ENCODE measurements around the gene IGFBPL1. TPM values are rescaled to one million over a fixed set of nuclear protein-coding genes. Genes with fewer than 3 reads are reported as not detected.

IGFBPL1 gene
- total RNA-seq, 4 donors from 2014 or later, result not detected

DNA sequence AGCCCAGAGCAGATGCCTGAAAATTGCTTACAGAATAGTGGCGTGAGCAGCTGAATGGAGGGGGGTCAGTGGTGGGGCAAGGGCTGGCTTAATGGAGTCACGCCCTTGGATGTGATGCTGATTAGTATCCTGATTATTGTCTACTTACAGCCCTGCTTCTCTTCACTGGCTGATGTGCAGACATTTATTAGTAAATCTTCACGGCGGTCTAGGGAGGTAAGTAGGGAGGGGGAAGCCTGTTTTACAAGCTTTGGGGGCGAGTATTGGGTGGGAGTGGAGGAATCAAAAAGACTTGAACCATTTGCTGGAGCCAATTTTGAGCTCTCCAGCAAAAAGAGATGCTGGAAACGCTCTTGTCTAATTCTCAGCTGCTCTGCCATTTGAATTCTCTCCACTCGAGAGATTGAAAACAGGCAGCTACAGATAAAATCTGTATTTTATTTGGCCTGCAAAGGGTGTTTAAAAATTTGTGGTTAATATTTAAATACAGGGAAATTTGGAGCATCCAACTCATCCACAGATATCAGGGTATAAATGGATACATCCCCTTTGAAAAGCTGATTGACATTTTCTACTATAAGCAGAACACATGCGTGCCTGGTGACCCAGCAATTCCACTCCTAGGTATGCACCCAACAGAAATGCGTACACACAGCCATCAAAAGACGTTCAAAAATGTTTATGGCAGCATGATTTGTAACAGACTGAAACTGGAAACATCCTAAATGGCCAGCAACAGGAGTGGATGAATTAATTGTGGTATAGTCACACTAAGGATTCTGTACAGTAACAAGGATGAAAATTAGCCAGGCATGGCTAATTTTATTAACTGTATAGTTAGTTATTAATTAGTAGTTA, 51.3 kb downstream of the IGFBPL1 start:
- no peak for DNase-seq
- Histone ChIP-seq H3K9me3 (no peaks in the 10 kb centered on the region), H3K27ac (peak overlapping the region in 1 of 4 donors; percentile 15), H3K27me3 (no peaks in the 10 kb centered on the region), H3K4me1 (peaks cover 0 to 7% (median 4%) of the 10 kb centered on the region in 4 donors), H3K36me3 (no peaks in the 10 kb centered on the region), H3K4me3 (no peak overlapping the region)
- intact Hi-C loops (cut with DNase I; ENCODE audit: low total_unique reads), result no loop called here
- WGBS, 2 donors (ENCODE audit: low coverage in 1 of 2), result 64 to 69% methylated on average over 8 to 10 of the region's 10 CpGs
- TF ChIP-seq POLR2A (IDR thresholded peaks at IDR 0.05) (no peak), EP300 (IDR thresholded peaks at IDR 0.05; ENCODE audit: low read depth) (no peak), POLR2AphosphoS5 (IDR thresholded peaks at IDR 0.05) (no peak)
- TF ChIP-seq, protein P1, sequence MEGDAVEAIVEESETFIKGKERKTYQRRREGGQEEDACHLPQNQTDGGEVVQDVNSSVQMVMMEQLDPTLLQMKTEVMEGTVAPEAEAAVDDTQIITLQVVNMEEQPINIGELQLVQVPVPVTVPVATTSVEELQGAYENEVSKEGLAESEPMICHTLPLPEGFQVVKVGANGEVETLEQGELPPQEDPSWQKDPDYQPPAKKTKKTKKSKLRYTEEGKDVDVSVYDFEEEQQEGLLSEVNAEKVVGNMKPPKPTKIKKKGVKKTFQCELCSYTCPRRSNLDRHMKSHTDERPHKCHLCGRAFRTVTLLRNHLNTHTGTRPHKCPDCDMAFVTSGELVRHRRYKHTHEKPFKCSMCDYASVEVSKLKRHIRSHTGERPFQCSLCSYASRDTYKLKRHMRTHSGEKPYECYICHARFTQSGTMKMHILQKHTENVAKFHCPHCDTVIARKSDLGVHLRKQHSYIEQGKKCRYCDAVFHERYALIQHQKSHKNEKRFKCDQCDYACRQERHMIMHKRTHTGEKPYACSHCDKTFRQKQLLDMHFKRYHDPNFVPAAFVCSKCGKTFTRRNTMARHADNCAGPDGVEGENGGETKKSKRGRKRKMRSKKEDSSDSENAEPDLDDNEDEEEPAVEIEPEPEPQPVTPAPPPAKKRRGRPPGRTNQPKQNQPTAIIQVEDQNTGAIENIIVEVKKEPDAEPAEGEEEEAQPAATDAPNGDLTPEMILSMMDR (IDR thresholded peaks at IDR 0.05), result no peak
- in situ Hi-C loops (cut with MboI; ENCODE audit: low pct_ligation_motif_present in 1 of 4, low pct_unique_long_range_greater_than_20kb in 1 of 4, low sequenced_read_pairs in 3 of 4), result loop anchor here (25.0 kb wide), 3 partner anchors 211 to 461 kb away; partner anchors contain the start of gene SLC25A51 (in 3 of the 4)

DNA sequence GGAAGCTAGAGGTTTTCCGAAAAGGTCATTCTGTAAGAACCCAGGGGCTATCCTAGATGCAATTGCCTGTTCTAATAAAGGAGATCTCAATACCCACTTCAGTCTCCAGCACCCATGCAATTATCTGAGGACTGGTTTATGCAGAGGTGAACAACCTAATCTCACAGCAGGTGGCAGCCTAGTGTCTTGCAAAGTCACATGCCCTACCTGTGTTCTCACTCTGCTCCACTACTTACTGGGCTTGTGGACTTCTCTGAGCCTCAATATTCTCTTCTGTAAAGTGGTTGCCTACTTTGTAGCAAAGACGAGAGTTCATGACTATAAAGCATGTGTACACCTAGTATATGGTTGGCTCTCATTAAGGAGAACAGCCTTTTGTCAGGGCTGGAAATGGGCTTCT, 52.8 kb downstream of the IGFBPL1 start:
- Histone ChIP-seq H3K4me3 (no peak overlapping the region), H3K4me1 (peaks cover 0 to 7% (median 4%) of the 10 kb centered on the region in 4 donors), H3K27me3 (no peaks in the 10 kb centered on the region), H3K36me3 (no peaks in the 10 kb centered on the region), H3K27ac (no peak overlapping the region), H3K9me3 (no peaks in the 10 kb centered on the region)
- DNase-seq, result peak; percentile 58
- intact Hi-C loops (cut with DNase I; ENCODE audit: low total_unique reads), result no loop called here
- in situ Hi-C loops (cut with MboI; ENCODE audit: low pct_ligation_motif_present in 1 of 4, low pct_unique_long_range_greater_than_20kb in 1 of 4, low sequenced_read_pairs in 3 of 4), result loop anchor here (25.0 kb wide), 3 partner anchors 209 to 459 kb away; partner anchors contain the start of gene SLC25A51 (in 3 of the 4)
- WGBS, 2 donors (ENCODE audit: low coverage in 1 of 2), result 67% methylated on average over 2 of the region's 2 CpGs; no CpG with 5 or more reads in 1 of the 2 donors
- TF ChIP-seq POLR2A (IDR thresholded peaks at IDR 0.05), result no peak
- TF ChIP-seq, protein P1 (IDR thresholded peaks at IDR 0.05), result peak; percentile 23 to 51 (median 42)

DNA sequence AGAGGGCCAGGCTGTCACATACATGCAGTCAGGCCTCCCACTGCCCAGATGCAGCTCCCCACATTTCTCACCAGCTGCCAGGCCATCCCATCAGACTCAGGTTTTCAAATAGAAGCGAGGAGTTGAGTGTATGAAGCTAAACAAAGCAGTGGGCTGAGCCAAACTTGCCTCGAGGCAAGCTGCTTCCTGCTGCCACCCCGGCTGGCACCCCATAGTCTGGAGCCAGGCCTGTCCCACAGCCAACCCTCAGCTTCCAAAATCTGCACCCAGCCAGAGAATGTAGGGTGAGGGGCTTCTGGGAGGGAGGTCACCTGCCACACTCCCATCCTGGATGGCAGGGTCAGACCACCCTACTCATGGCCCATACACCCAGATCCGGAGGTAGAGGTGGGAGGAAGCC, 54.1 kb downstream of the IGFBPL1 start:
- 60 to 73% methylated on average over 2 to 4 of the region's 4 CpGs for WGBS, 2 donors (ENCODE audit: low coverage in 1 of 2)
- in situ Hi-C loops (cut with MboI; ENCODE audit: low pct_ligation_motif_present in 1 of 4, low pct_unique_long_range_greater_than_20kb in 1 of 4, low sequenced_read_pairs in 3 of 4), result loop anchor here (25.0 kb wide), 3 partner anchors 208 to 458 kb away; partner anchors contain the start of gene SLC25A51 (in 3 of the 4)
- Histone ChIP-seq H3K9me3 (no peaks in the 10 kb centered on the region), H3K27ac (no peak overlapping the region), H3K27me3 (no peaks in the 10 kb centered on the region), H3K4me3 (no peak overlapping the region), H3K4me1 (peaks cover 0 to 7% (median 3%) of the 10 kb centered on the region in 4 donors), H3K36me3 (no peaks in the 10 kb centered on the region)
- TF ChIP-seq POLR2A (IDR thresholded peaks at IDR 0.05) (no peak), POLR2AphosphoS5 (IDR thresholded peaks at IDR 0.05) (no peak), EP300 (IDR thresholded peaks at IDR 0.05; ENCODE audit: low read depth) (no peak)
- TF ChIP-seq, protein P1 (IDR thresholded peaks at IDR 0.05), result no peak
- intact Hi-C loops (cut with DNase I; ENCODE audit: low total_unique reads), result no loop called here
- DNase-seq, result no peak

DNA sequence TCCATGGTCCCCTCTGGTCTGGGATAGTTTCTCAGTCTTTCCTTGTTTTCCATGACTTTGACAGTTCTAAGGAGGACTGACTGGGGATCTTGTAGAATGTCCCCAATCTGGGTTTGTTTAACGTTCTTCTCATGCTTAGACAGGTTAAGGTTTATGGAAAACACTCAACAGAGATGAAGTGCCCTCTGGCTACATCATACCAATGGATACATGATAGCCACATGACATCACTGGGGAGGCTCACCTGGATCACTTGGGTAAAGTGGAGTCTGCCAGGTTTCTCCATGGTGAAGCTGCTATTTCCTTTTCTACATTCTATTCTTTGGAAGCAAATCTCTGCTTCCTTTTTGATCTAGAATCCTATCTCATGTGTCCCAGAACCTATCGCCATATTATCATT, 55.5 kb downstream of the IGFBPL1 start:
- in situ Hi-C loops (cut with MboI; ENCODE audit: low pct_ligation_motif_present in 1 of 4, low pct_unique_long_range_greater_than_20kb in 1 of 4, low sequenced_read_pairs in 3 of 4), result loop anchor here (25.0 kb wide), 3 partner anchors 206 to 456 kb away; partner anchors contain the start of gene SLC25A51 (in 3 of the 4)
- DNase-seq, result no peak

More for the DNA sequence above, 55.5 kb downstream of the IGFBPL1 start:
- no peaks in the 10 kb centered on the region for H3K4me1 ChIP-seq
- H3K9me3 ChIP-seq, result no peaks in the 10 kb centered on the region
- no peaks in the 10 kb centered on the region for H3K27me3 ChIP-seq
- H3K4me3 ChIP-seq, result no peak overlapping the region
- no peaks in the 10 kb centered on the region for H3K36me3 ChIP-seq
- whole genome bisulfite sequencing, 2 donors (ENCODE audit: low coverage in 1 of 2), result 82 to 100% methylated on average over 1 to 2 of the region's 2 CpGs
- TF ChIP-seq, protein P1 (IDR thresholded peaks at IDR 0.05), result no peak
- TF ChIP-seq EP300 (IDR thresholded peaks at IDR 0.05; ENCODE audit: low read depth), result no peak
- no peak for TF ChIP-seq POLR2AphosphoS5 (IDR thresholded peaks at IDR 0.05)
- TF ChIP-seq POLR2A (IDR thresholded peaks at IDR 0.05), result no peak
- intact Hi-C loops (cut with DNase I; ENCODE audit: low total_unique reads), result loop anchor here (10.0 kb wide), 1 partner anchor 454 kb away; no protein-coding TSS in a partner anchor
- H3K27ac ChIP-seq, result no peak overlapping the region
